HG02798 (cell line): ENCODE data around the gene FBLN7.

Experiments used
- ATAC-seq: cut with Tn5 transposase; IDR thresholded peaks from one replicate; pipeline ENCODE4 v1.9.1; 2021; ENCODE audit warnings: mild to moderate bottlenecking; ENCODE audit not compliant: unreplicated experiment, poor library complexity

FBLN7 gene

GRCh38 chr2:112155331-112156151 lies 17.4 kb downstream of the FBLN7 start:
- no peak for ATAC-seq

- ATAC-seq = no peak
These were observed 18.2 kb downstream of the FBLN7 start for GRCh38 chr2:112156152-112156986.

DNA sequence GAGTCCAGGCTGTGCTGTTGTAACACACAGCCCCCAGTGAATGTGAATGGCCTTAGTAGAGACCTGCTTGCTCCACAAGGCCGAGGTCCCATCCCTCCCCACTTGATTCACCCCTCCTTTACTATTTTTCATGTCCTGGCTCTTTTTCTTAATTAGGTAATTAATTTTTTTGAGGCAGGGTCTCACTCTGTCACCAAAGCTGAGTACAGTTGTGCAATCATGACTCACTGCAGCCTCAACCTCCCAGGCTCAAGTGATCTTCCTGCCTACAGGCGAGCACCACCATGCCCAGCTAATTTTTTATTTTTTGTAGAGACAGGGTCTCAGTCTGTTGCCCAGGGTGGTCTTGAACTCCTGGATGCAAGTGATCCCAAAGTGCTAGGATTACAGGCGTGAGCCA lies 19.3 kb downstream of the FBLN7 start:
- no peak for ATAC-seq

GRCh38 chr2:112159454-112159921 lies 21.3 kb downstream of the FBLN7 start:
- ATAC-seq = no peak

DNA sequence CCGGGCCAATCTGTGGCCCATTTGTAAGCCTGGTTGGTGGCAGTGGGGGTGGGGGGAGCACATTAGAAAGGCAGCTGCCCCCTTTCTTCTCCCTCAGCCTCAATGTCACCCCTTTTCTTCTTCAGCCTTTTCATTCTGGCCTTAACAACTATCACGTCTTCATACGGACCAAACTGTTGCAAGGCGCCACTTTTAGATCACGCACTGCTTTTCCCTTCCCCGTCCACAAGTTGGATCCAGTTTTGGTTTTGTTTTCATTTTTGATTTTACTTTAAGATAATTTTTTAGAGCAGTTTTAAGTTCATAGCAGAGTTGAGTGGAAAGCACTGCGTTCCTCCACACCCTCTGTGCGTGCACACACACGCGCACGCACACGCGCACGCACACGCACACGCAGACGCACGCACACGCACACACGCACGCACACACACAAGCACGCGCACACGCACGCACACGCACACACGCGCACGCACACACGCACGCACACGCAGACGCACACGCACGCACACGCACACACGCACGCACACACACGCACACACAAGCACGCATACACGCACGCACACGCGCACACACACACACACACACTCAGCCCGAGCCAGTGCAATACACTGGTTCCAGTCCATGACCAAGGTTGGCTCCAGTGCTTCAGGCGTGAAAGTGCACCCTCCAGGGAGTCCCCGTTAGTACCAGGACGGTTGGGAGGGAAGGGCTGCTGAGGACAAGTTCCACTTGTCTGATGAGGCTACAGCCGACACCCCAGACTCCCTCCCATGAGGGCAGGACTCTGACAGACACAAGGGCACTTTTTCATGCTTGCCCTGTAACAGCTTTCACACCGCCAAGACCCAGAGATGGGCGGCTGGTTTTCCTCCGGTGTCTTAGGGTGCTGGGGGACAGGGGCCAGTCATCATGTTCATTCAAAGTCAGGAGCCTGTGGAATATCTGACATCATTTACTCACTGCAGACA lies 22.4 kb downstream of the FBLN7 start:
- no peak for ATAC-seq

DNA sequence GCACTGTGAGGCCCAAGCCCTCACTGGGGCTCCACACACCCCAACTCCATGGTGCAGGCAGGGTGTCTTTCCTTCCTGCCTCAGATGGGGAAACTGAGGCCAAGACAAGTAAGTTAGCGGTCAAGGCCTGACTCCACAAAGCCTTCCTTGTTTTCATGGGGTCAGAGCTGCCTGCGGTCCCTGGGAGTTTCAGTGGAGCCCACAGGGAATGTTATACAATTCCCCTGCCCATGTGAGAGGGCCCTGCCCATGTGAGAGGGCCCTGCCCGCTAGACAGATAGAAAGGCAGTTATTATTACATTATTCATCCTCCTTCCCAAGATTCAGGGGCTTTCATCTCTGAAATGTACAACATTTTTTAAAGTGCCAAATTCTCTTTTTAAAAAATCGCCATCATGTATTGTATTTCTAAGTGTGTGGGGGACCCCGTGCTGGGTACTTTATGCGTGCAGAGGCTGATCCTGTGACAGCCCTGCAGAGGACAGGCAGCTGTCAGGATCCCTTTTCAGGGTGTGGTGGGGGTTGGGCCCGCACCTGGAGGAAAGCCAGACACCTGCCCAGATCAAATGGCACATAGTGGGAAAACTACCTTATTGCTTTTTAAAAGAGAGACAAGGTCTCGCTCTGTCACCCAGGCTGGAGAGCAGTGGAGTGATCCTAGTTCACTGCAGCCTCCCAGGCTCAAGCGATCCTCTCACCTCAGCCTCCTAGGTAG lies 23.4 kb downstream of the FBLN7 start:
- ATAC-seq = no peak

DNA sequence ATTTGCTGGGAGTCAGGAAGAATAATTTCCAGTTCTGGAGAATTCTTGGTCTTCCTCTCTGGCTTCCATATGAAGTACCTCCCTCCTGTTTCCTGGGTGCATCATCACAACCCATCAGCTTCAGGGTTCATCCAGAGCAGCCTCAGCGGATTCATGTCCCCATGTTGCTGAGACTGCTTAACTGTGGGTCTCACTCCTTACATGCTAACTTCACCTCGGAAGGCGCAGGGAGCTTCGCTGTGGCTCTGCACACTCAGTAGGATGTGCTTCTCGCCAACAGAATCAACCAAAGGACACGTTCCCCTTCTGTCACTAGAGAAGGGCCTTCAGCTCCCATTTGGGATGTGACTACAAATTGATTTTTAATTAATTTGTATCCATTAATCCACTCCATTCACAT lies 24.2 kb downstream of the FBLN7 start:
- ATAC-seq = no peak

DNA sequence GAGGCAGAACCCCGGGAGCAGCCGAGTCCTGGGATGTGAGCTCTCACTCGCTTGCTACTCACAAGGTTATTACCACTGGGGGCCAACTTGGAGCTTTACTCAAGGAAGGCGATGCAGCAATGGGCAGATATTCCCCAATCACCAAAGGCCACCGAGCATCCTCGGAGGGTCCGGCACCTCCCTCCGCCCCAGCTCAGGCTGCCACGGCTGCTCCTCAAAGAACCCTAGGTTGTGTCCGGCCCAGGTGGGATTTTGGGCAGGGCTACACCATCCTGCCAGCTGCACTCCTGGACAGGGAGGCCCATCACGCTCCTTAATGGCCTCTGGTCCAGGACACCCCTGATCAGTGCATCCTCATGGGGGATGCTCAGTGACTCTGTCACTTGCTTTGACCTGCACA lies 24.8 kb downstream of the FBLN7 start:
- ATAC-seq = no peak

GRCh38 chr2:112163541-112163981 lies 25.4 kb downstream of the FBLN7 start:
- ATAC-seq = no peak

GRCh38 chr2:112164876-112165275 lies 26.7 kb downstream of the FBLN7 start:
- ATAC-seq = no peak

DNA sequence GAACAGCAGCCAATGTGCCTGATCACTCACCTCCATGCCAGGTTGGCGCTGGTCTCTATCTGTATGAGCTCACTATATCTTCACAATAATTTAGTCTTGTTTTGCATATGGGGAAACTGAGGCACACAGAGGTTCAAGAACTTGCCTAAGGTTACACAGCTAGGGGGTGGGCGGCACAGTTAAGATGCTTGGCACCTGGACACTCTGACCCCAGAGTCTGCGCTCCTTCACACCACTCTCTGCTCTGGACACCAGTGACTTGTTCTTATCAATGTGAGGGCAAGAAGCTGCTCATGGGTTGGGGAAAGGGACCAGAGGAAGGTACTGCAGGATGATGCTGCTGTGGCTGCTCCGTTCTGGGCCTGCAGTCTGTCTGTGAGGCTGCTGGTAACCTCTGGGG lies 27.1 kb downstream of the FBLN7 start:
- no peak for ATAC-seq

DNA sequence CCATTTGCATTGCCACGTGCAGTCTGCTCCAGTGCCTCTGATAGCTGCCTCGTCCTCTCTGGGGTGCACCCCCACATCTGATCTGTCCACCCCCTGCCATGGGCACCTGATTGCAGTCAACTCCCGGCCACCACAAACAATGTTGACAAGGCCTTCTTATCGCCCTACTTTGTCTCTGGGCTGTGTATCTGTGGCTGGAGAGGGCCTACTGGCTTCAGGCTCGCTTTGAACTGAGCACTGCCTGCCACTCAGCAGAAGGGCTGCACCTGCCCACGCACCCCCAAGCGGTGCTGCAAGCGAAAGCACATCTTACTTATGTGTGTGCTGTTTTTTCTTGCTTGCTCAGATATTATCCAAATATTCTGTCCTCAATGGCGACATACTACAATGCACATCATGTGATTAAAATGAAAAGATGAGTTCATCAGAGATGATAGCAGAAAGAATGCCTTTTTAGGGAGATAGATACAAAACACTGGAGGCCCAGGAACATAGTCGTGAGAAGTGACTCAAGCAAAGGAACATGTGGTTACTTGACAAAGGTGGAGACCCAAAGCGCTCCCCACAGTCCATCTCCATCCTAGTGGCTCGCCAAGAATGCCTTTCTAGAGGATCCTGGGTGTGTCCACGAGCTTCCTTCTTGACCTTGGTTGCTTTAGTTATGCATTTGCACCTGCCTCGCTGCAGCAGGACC lies 28.8 kb downstream of the FBLN7 start:
- ATAC-seq = no peak

DNA sequence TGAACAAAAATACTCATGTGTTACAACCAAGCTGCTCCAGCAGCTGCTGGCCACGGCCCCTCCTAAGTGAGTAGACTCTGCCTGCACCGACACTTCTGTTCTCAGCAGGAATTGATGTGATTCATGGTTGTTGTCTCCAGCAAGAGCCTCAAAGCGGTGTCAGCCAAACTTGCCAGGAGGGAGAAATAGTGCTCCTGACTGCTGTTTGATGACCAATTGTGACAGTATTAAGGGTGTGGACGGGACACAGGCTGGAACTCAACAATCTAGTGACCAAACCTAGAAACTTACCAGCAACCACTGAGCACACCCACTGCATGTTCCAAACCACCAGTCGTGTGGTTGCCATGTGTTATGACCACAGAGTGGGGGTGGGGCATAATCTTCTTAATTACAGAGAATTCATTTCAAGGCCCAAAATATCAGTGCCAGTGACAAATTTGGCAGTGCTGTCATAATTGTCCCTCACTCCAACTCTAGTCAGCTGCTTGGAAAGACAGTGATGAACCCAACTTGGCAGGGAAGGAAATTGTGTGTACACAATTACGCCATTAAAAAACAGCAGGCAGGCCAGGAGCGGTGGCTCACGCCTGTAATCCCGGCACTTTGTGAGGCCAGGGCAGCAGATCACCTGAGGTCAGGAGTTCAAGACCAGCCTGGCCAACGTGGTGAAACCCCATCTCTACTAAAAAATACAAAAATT lies 30.4 kb downstream of the FBLN7 start:
- no peak for ATAC-seq

DNA sequence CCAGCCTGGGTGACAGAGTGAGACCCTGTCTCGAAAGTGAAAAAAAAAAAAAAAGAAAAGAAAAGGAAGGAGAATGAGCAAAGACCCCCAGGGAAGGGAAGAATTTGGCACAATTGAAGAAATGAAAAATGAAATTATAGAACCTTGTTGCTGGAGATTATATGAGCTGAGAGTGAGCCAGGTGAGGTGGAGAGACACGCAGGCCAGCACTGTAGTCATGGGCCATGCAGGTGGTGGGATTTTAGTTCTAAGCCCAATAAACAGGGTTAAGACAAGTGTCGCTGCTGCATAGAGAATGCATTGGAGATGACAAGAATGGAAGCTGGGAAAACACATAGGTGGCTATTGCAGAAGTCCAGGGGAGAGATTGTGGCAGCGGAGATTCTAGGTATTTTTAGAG lies 32.3 kb downstream of the FBLN7 start:
- ATAC-seq = no peak

- ATAC-seq = no peak
These were observed 35.6 kb downstream of the FBLN7 start for GRCh38 chr2:112173646-112174319.

GRCh38 chr2:112174383-112174782 lies 36.2 kb downstream of the FBLN7 start:
- no peak for ATAC-seq

DNA sequence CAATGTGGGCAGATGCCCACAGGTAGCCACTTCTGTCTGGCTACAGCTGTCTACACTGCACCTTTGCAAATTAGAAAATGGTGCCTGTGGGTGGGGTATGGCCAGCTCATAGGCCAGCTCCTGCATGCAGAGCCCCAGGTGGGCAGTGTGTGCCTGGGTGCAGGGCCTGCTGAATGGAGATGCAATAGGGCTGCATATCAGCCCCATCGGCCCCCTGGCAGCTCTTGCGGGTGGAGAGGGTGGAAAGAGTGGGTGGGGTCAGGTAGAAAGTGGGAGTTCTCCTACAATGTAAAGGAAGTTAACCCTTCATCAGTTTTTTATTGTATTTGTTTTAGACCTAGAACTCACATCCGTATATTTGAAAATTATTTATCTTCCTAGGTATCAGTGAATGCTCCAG lies 37.1 kb downstream of the FBLN7 start:
- ATAC-seq = no peak
